SK-N-MC (cell line): Measurements from ENCODE around the gene EPB41L4A.

Source experiments
- DNase-seq: peaks from one replicate; pipeline ENCODE4 v3.0.0-alpha.2; 2011; ENCODE audit warnings: low read depth, low spot score
- H3K27ac ChIP-seq: fragments of 200-600 bp; sonication (generic); 2 replicates; pipeline ENCODE4 v1.5.1; 2016; ENCODE audit warnings: mixed run types
- H3K36me3 ChIP-seq: fragments of 200-600 bp; sonication (generic); 2 replicates; pipeline ENCODE4 v1.6.1; 2017; ENCODE audit warnings: antibody characterized with exemption, low read length, mixed read lengths; ENCODE audit not compliant: insufficient read depth
- H3K4me3 ChIP-seq: fragments of 200-600 bp; sonication (generic); 2 replicates; pipeline ENCODE4 v1.5.1; 2016
- H3K9ac ChIP-seq: fragments of 200-600 bp; sonication (generic); 2 replicates; pipeline ENCODE4 v1.8.0; 2017; ENCODE audit warnings: mixed run types, mixed read lengths; ENCODE audit not compliant: insufficient read length
- H3K9me3 ChIP-seq: fragments of 200-600 bp; sonication (generic); 2 replicates; pipeline ENCODE4 v1.6.1; 2017; ENCODE audit warnings: low read depth, mild to moderate bottlenecking, antibody characterized with exemption, low read length, moderate library complexity, mixed read lengths
- EZH2 ChIP-seq: fragments of 200-600 bp; sonication (generic); IDR thresholded peaks from one replicate; pipeline ENCODE4 v1.6.1; 2017; ENCODE audit warnings: antibody characterized with exemption
- FOXP2 ChIP-seq: optimal IDR thresholded peaks from 2 replicates; pipeline ENCODE3; 2011; ENCODE audit warnings: mild to moderate bottlenecking, moderate library complexity; ENCODE audit not compliant: insufficient read depth; ENCODE audit errors: extremely low read length, control extremely low read depth
- POLR2AphosphoS5 ChIP-seq: IDR thresholded peaks from 2 replicates; pipeline ENCODE4 v1.6.1; 2012; ENCODE audit warnings: mild to moderate bottlenecking, low read depth, low read length, borderline replicate concordance

Gene EPB41L4A

DNA sequence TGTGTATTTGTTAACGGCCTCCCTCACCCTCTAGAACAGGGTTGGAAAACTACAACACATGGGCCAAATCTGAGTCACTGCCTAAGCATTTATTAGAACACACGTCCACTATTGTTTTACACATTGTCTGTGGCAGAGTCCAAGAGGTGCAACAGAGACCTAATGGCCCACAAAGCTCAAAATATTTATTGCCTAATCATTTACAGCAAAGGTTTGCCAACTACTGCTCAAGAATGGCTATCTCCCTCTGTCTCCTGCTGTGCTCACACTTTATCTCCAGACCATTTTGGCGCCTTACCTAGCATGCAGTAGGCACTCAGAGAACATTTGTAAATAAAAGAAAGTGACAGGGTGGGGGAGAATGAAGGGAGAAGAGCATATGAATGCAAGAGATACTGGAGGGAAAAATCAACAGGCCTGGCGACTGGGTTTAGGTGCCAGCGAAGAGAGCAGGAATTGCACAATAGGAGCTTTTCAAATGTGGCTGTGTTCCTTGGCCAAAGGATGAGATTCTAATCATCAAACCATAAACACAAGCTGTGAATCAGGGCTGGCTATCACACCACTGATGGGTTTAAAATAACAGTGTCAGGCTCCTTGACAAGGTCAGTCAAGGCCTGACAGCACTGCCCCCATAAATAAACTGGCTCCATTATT is 80.3 kb downstream of the EPB41L4A start:
- no peaks in the 10 kb centered on the region for H3K9me3 ChIP-seq
- H3K36me3 ChIP-seq: no peaks in the 10 kb centered on the region
- H3K27ac ChIP-seq: no peak overlapping the region
- TF ChIP-seq POLR2AphosphoS5 (no peak), FOXP2 (no peak), EZH2 (no peak)
- DNase-seq: no peak
- no peak overlapping the region for H3K4me3 ChIP-seq
- H3K9ac ChIP-seq: no peak overlapping the region

DNA sequence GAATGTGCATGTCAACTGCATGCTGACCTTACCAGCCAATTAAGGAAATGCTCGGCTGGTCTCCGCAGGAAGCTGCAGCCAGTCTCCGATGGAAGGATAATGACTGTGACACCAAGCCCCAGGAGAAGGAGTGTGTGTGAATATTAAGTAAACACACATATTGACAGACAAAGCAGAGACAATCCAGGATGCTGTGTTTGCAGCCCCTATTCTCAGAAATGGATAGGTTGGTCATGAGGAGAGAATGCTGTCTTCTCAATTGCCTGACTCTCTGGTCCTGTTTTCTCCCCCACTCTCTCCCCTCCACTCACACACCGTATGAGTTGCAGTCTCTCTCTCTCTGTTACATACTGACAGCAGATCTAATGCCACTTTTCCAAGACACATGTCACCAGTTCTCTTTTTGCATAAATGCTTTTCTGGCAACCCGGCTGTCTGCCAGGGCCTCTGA is 85.7 kb downstream of the EPB41L4A start:
- Histone ChIP-seq H3K27ac (no peak overlapping the region), H3K36me3 (no peaks in the 10 kb centered on the region), H3K9ac (no peak overlapping the region), H3K4me3 (no peak overlapping the region), H3K9me3 (no peaks in the 10 kb centered on the region)
- DNase-seq: no peak
- no peak for TF ChIP-seq FOXP2
- no peak for TF ChIP-seq EZH2
- TF ChIP-seq POLR2AphosphoS5: no peak

DNA sequence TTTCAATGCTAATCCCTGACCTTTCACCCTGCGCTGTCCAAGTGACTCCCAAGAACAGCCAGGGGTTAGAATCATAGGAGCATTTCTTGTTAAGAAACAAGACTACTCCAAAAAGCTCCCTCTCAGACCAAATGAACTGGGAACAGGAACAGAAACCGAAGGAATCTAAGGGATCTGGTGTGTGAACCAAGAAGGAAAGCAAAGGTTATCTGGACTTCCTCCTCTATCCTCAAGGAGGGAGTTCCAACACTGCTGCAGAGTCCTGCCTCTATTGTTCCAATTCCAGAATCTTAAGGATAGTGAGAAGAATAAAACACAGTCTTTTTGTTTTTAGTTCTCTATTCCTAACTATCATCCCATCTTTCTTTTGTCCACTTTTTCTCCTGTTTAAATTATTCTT is 87.2 kb downstream of the EPB41L4A start:
- H3K4me3 ChIP-seq: no peak overlapping the region
- no peak overlapping the region for H3K27ac ChIP-seq
- no peaks in the 10 kb centered on the region for H3K36me3 ChIP-seq
- TF ChIP-seq EZH2 (no peak), FOXP2 (no peak), POLR2AphosphoS5 (no peak)
- no peak for DNase-seq
- H3K9ac ChIP-seq: no peak overlapping the region
- no peaks in the 10 kb centered on the region for H3K9me3 ChIP-seq

DNA sequence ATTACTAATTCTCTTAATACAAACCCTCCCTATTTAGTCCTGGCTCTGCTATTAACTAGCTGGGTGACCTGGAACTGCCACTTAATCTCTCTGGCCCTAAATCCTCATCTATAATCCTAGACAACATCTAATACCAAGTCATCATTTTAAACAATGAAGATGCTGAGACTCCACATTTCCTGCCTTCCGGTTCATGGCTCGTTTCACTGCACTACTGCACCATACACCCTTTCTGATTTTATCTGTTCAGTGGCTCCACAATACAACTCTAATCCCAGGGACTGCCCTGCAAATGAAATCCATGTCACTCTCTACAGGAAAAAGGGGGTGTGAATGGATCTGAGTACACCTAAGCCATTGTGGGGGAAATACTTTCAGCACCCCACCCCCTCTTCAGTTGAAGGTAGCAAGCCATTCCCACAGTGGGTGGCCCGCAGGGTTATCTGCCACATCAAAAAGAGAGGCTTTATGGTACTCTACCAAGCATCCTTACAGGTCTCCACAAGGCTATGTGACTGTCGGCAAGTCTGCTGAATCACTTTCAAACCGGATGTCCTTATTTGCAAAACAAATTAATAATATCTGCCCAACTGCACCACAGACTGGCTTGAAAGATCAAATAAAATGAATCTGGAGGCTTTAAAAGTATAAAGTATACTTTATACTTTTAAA is 89.5 kb downstream of the EPB41L4A start:
- TF ChIP-seq EZH2 (no peak), POLR2AphosphoS5 (no peak), FOXP2 (no peak)
- H3K36me3 ChIP-seq: no peaks in the 10 kb centered on the region
- no peak overlapping the region for H3K9ac ChIP-seq
- H3K4me3 ChIP-seq: no peak overlapping the region
- no peak for DNase-seq
- H3K9me3 ChIP-seq: no peaks in the 10 kb centered on the region
- no peak overlapping the region for H3K27ac ChIP-seq

DNA sequence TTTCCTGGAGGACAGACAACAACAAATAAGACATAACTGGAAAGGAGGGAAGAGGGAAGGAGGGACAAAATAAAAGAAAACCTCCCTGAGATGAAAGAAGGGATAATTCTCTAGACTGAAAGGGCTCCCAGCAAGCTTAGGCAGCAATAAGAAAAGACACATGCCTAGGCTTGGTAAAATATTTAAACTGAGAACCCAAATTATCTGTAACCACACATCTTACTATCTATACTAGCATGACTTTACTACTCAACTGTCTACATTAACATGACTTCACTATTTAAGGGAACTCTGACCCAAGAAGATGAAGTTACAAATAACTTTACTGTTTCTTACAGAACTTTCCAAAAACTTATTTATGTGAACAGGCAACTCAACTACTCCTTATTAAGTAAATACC is 95.9 kb downstream of the EPB41L4A start:
- no peaks in the 10 kb centered on the region for H3K36me3 ChIP-seq
- TF ChIP-seq FOXP2 (no peak), POLR2AphosphoS5 (no peak), EZH2 (no peak)
- no peak overlapping the region for H3K27ac ChIP-seq
- H3K9me3 ChIP-seq: no peaks in the 10 kb centered on the region
- no peak overlapping the region for H3K4me3 ChIP-seq
- no peak for DNase-seq
- no peak overlapping the region for H3K9ac ChIP-seq

DNA sequence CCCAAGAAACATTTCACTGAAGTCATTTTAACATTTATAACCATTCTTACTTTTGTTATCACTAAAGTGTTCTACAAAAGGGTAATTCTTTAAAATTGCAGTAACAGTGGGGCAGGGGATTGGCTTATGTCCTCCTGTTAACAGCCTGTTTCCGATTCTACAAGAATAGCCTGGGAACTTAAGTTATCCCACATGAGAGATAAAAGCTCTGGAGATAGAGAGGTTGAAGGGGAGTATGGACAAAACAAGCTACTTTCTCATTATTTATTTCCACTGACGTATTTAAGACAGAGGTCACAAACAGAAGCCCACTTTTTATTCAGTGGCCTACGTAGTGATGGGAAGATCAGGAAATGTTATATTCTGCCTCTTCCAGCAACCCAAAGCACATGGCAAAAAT is 98.7 kb downstream of the EPB41L4A start:
- no peak for DNase-seq
- TF ChIP-seq FOXP2 (no peak), EZH2 (no peak), POLR2AphosphoS5 (no peak)
- Histone ChIP-seq H3K27ac (no peak overlapping the region), H3K9ac (no peak overlapping the region), H3K4me3 (no peak overlapping the region), H3K9me3 (no peaks in the 10 kb centered on the region), H3K36me3 (no peaks in the 10 kb centered on the region)

DNA sequence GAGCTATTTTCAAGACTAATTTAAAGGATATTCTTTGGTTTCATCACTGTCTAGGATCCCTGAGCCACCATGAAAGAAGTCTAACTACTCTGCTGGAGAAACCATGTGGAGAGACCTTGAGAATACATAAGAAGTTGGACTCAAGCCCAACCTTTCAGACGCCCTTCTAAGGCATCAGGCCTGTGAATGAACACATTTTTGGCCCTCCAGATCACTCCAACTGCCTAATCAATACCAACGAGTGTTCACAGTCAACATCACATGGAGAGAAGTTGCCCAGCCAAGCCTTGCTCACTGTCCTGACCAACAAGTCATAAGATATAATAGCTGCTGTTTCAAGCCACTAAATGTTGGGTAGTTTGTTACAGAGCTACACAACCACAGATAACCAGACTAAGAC is 100.7 kb downstream of the EPB41L4A start:
- Histone ChIP-seq H3K4me3 (no peak overlapping the region), H3K9me3 (no peaks in the 10 kb centered on the region), H3K9ac (no peak overlapping the region), H3K27ac (no peak overlapping the region), H3K36me3 (no peaks in the 10 kb centered on the region)
- TF ChIP-seq EZH2 (no peak), POLR2AphosphoS5 (no peak)
- no peak for DNase-seq

DNA sequence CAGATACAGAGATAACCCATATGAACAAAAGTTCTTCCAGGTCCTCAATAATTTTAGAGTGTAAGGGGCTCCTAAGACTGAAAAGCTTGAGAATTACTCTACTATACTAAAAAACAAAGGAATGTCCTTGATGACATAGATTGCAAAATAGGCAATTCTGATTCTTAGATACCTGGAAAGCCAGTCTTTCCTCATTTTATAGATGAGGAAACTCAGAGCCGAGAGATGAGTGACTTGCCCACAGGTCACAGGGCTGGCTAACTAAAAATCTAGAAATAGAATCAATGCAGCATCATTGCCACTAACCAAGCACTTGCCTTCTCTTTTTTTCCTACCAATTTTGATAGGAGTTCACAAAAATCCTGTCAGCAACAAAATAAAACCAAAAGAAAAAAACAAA is 101.2 kb downstream of the EPB41L4A start:
- Histone ChIP-seq H3K36me3 (no peaks in the 10 kb centered on the region), H3K27ac (no peak overlapping the region), H3K9me3 (no peaks in the 10 kb centered on the region), H3K9ac (no peak overlapping the region), H3K4me3 (no peak overlapping the region)
- TF ChIP-seq POLR2AphosphoS5 (no peak), FOXP2 (no peak), EZH2 (no peak)
- no peak for DNase-seq

DNA sequence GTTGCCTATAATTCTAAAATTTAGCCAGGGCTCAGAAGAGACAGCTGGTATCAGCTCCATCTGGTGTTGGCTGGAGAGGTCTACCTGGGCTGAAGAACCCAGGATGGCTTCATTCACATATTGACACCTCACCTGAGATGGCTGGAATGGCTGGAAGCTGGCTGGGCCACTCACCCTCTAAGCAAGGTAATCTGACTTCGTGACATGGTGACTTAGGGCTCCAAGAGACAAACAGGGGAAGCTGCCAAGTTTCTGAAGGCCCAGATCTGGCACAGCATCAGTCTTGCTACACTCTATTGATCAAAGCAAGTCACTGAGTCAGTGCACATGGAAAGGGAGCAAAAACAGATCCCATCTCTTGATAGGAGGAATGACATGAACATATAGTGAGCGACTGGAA is 102.3 kb downstream of the EPB41L4A start:
- no peak for DNase-seq
- H3K9me3 ChIP-seq: no peaks in the 10 kb centered on the region

More for the DNA sequence above, 102.3 kb downstream of the EPB41L4A start:
- no peak overlapping the region for H3K27ac ChIP-seq
- TF ChIP-seq POLR2AphosphoS5: no peak
- TF ChIP-seq FOXP2: no peak
- TF ChIP-seq EZH2: no peak
- H3K4me3 ChIP-seq: no peak overlapping the region
- H3K9ac ChIP-seq: no peak overlapping the region
- no peaks in the 10 kb centered on the region for H3K36me3 ChIP-seq
